GM19240 (cell line): Measurements from ENCODE around the gene AKR1B1.

ENCODE experiments used
- DNase-seq: peaks from one replicate; pipeline ENCODE4 v3.0.0; 2011; ENCODE audit warnings: low spot score; ENCODE audit not compliant: insufficient read length

AKR1B1 gene

GRCh38 chr7:134469622-134470021 lies 10.7 kb upstream of the AKR1B1 start:
- DNase-seq = no peak

GRCh38 chr7:134468475-134468874 lies 9.6 kb upstream of the AKR1B1 start:
- no peak for DNase-seq

GRCh38 chr7:134468054-134468453 lies 9.2 kb upstream of the AKR1B1 start:
- no peak for DNase-seq

GRCh38 chr7:134465491-134465890 lies 6.6 kb upstream of the AKR1B1 start:
- DNase-seq = no peak

- no peak for DNase-seq
These were observed 5.6 kb upstream of the AKR1B1 start for GRCh38 chr7:134464496-134464895.

- DNase-seq = no peak
These were observed 4.9 kb upstream of the AKR1B1 start for GRCh38 chr7:134463751-134464150.

- DNase-seq = no peak
These were observed 3.5 kb upstream of the AKR1B1 start for GRCh38 chr7:134462337-134462925.

- no peak for DNase-seq
These were observed 3.0 kb upstream of the AKR1B1 start for GRCh38 chr7:134461916-134462315.

- DNase-seq = no peak
These were observed 1.1 kb upstream of the AKR1B1 start for GRCh38 chr7:134459981-134460380.

- peak; percentile 39 for DNase-seq
These were observed 527 bp downstream of the AKR1B1 start for GRCh38 chr7:134458341-134458805.

GRCh38 chr7:134457210-134457609 lies 1.7 kb downstream of the AKR1B1 start:
- DNase-seq = no peak

- DNase-seq = no peak
These were observed 4.6 kb downstream of the AKR1B1 start for GRCh38 chr7:134454277-134454676.

- DNase-seq = no peak
These were observed 5.4 kb downstream of the AKR1B1 start for GRCh38 chr7:134453518-134453917.

GRCh38 chr7:134452991-134453473 lies 5.9 kb downstream of the AKR1B1 start:
- DNase-seq = no peak

GRCh38 chr7:134452419-134452838 lies 6.5 kb downstream of the AKR1B1 start:
- DNase-seq = no peak

GRCh38 chr7:134451656-134452055 lies 7.2 kb downstream of the AKR1B1 start:
- DNase-seq = no peak

- DNase-seq = no peak
These were observed 8.5 kb downstream of the AKR1B1 start for GRCh38 chr7:134450294-134451000.

GRCh38 chr7:134449680-134450079 lies 9.2 kb downstream of the AKR1B1 start:
- DNase-seq = no peak

GRCh38 chr7:134448356-134449229 lies 10.3 kb downstream of the AKR1B1 start:
- DNase-seq = no peak

GRCh38 chr7:134447383-134447782 lies 11.5 kb downstream of the AKR1B1 start:
- no peak for DNase-seq

GRCh38 chr7:134446923-134447322 lies 12.0 kb downstream of the AKR1B1 start:
- DNase-seq = no peak

GRCh38 chr7:134446446-134446845 lies 12.5 kb downstream of the AKR1B1 start:
- no peak for DNase-seq
